Right atrium auricular region (tissue), 2 donors: ENCODE results near the gene MPRIP. TPM values are rescaled to one million over a fixed set of nuclear protein-coding genes. Genes with fewer than 3 reads are reported as not detected.

Experiments
- DNase-seq: peaks from one replicate; pipeline ENCODE4 v3.0.0-alpha.2; 2019; ENCODE audit warnings: low spot score
- H3K27ac ChIP-seq, 2 donors: fragments of 200-600 bp; sonication (generic); 1 replicate in 1 of 2; 2 replicates in 1 of 2; pipeline ENCODE4 v1.5.1; 2016 to 2019
- H3K27me3 ChIP-seq, 2 donors: fragments of 200-600 bp; sonication (generic); one replicate each; pipeline versions ENCODE4 v1.5.1 to v1.6.0; 2017 to 2019
- H3K36me3 ChIP-seq: fragments of 200-600 bp; sonication (generic); one replicate; pipeline ENCODE4 v1.5.1; 2016
- H3K4me1 ChIP-seq, 2 donors: fragments of 200-600 bp; sonication (generic); one replicate each; pipeline versions ENCODE4 v1.5.1 to v1.6.0; 2017 to 2019
- H3K4me3 ChIP-seq, 2 donors: fragments of 200-600 bp; sonication (generic); 1 replicate in 1 of 2; 2 replicates in 1 of 2; pipeline ENCODE4 v1.5.1; 2017 to 2019; ENCODE audit warnings: mild to moderate bottlenecking in 1 of 2, moderate library complexity in 1 of 2
- H3K9me3 ChIP-seq, 2 donors: fragments of 200-600 bp; sonication (generic); one replicate each; pipeline ENCODE4 v1.5.1; 2019
- CTCF ChIP-seq, 2 donors: fragments of 200-600 bp; sonication (generic); IDR thresholded peaks; one replicate each; pipeline ENCODE4 v1.5.1; 2019; ENCODE audit warnings: antibody characterized with exemption in 2 of 2
- total RNA-seq, 2 donors: library from RNA; depleted of rRNA; stranded (reverse); fragments of >200 nt; gene quantifications; one replicate each; pipeline ENCODE4 v1.1.0, GENCODE V29; 2016

Gene MPRIP
- total RNA-seq, 2 donors from 2014 or later: 102 to 145 TPM

- Histone ChIP-seq H3K27me3 (no peaks in the 10 kb centered on the region), H3K36me3 (peaks cover 96% of the 10 kb centered on the region), H3K4me1 (peaks cover 0 to 48% of the 10 kb centered on the region in 2 donors), H3K4me3 (no peak overlapping the region), H3K9me3 (no peaks in the 10 kb centered on the region), H3K27ac (peak overlapping the region; percentile 57 to 62)
- no peak for DNase-seq
- TF ChIP-seq CTCF (IDR thresholded peaks at IDR 0.05): no peak
Measured at GRCh38 chr17:17227608-17228520, 185.6 kb downstream of the MPRIP start.

- H3K9me3 ChIP-seq: no peaks in the 10 kb centered on the region
- peaks cover 87% of the 10 kb centered on the region for H3K36me3 ChIP-seq
- no peak for DNase-seq
- H3K4me1 ChIP-seq: peaks cover 0 to 51% of the 10 kb centered on the region in 2 donors
- H3K27me3 ChIP-seq: no peaks in the 10 kb centered on the region
- peak overlapping the region; percentile 57 to 62 for H3K27ac ChIP-seq
- no peak overlapping the region for H3K4me3 ChIP-seq
- no peak for TF ChIP-seq CTCF (IDR thresholded peaks at IDR 0.05)
Measured at GRCh38 chr17:17228521-17229279, 186.4 kb downstream of the MPRIP start.

- H3K36me3 ChIP-seq: peaks cover 77% of the 10 kb centered on the region
- H3K4me3 ChIP-seq: no peak overlapping the region
- H3K27me3 ChIP-seq: no peaks in the 10 kb centered on the region
- peaks cover 0 to 51% of the 10 kb centered on the region in 2 donors for H3K4me1 ChIP-seq
- no peak for TF ChIP-seq CTCF (IDR thresholded peaks at IDR 0.05)
- DNase-seq: no peak
- H3K9me3 ChIP-seq: no peaks in the 10 kb centered on the region
- H3K27ac ChIP-seq: peak overlapping the region in 1 of 2 donors; percentile 62
Measured at GRCh38 chr17:17229416-17230384, 187.4 kb downstream of the MPRIP start.

- no peak for DNase-seq
- no peak for TF ChIP-seq CTCF (IDR thresholded peaks at IDR 0.05)
- Histone ChIP-seq H3K4me3 (no peak overlapping the region), H3K4me1 (peaks cover 0 to 64% of the 10 kb centered on the region in 2 donors), H3K9me3 (no peaks in the 10 kb centered on the region), H3K27ac (peak overlapping the region; percentile 54 to 58), H3K27me3 (no peaks in the 10 kb centered on the region), H3K36me3 (peaks cover 57% of the 10 kb centered on the region)
Measured at GRCh38 chr17:17231621-17232302, 189.5 kb downstream of the MPRIP start.

- H3K9me3 ChIP-seq: no peaks in the 10 kb centered on the region
- no peaks in the 10 kb centered on the region for H3K27me3 ChIP-seq
- H3K27ac ChIP-seq: peak overlapping the region; percentile 54 to 58
- DNase-seq: no peak
- no peak overlapping the region for H3K4me3 ChIP-seq
- peaks cover 52% of the 10 kb centered on the region for H3K36me3 ChIP-seq
- peaks cover 0 to 64% of the 10 kb centered on the region in 2 donors for H3K4me1 ChIP-seq
- TF ChIP-seq CTCF (IDR thresholded peaks at IDR 0.05): no peak
Measured at GRCh38 chr17:17232303-17232621, 190.0 kb downstream of the MPRIP start.
